HS-5 (cell line): ENCODE measurements around the gene EGFL6.

ENCODE experiments used
- DNase-seq: peaks from one replicate; pipeline ENCODE4 v3.0.0-alpha.2; 2012; ENCODE audit warnings: low read depth

Gene EGFL6

DNA sequence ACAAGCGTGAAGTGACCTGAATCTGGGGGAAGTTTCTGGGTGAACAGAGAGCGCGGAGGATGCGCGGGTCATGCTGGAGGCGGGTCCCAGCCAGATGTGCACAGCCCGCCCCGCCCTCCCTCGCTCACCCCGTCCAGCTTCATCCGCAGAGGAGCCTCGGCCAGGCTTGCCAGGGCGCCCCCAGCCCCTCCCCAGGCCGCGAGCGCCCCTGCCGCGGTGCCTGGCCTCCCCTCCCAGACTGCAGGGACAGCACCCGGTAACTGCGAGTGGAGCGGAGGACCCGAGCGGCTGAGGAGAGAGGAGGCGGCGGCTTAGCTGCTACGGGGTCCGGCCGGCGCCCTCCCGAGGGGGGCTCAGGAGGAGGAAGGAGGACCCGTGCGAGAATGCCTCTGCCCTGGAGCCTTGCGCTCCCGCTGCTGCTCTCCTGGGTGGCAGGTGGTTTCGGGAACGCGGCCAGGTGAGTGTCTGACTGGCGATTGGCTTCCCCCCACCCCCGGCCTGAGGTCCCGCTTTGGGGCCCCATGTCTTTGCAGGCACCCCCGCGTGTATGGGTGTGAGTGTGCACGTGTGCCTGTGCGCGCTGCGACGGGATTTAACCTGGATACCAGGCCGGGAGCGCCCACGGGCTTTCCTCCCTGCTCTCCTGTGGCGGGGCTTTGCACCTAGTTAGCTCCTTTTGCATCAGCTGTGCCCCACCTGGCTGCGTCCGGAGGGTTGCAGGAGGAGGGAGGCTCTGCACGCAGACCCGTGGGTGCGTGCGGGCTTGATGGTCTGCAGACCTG lies at the start of gene EGFL6:
Gene EGFL6, plus strand, starts transcription at position 123 of the 782 bp plus-strand sequence. Its CDS starts 261 bp downstream, at position 384.
- no peak for DNase-seq

GRCh38 chrX:13520351-13520750 lies 49.0 kb upstream of the EGFL6 start:
- no peak for DNase-seq

GRCh38 chrX:13520936-13521335 lies 48.5 kb upstream of the EGFL6 start:
- no peak for DNase-seq

DNA sequence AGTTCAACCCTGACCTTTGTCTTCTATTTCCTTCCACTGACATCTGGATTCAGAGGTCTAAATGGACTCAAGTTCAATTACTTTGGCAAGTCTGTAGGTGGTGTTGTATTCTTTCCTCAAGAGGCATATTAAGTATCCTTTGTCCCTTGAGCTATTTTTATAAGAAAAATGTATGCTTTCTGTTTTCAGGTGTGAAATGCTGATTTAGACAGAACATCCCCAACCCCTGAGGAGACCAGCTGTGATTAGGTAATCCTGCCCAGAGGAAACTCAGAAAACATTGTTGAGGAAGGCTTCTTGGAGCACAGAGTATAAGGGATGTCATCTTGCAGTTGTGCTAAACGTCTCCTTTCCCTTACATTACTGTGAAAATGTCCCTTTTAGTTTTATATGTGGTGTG lies 46.6 kb upstream of the EGFL6 start:
- DNase-seq: no peak

DNA sequence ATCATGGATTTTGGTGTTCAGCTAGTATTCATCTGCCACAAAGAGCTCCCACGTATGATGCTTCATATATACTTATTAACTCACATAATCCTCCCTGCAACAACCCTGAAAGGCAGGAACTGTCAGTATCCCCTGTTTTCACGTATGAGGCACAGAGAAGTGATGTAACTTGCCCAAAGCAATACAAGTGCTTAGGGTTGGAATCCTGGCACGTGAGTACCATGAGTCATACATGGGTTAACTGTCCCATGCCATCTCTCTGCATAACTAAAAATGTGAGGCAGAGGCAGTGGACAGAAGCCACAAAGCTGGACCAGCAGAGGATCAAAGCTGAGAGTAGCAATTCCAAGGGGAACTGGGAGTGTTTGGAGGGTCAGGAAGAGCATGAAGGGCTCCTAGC lies 35.7 kb upstream of the EGFL6 start:
- peak; percentile 37 for DNase-seq

- DNase-seq: no peak
These were observed 33.8 kb upstream of the EGFL6 start for GRCh38 chrX:13535376-13536165.

DNA sequence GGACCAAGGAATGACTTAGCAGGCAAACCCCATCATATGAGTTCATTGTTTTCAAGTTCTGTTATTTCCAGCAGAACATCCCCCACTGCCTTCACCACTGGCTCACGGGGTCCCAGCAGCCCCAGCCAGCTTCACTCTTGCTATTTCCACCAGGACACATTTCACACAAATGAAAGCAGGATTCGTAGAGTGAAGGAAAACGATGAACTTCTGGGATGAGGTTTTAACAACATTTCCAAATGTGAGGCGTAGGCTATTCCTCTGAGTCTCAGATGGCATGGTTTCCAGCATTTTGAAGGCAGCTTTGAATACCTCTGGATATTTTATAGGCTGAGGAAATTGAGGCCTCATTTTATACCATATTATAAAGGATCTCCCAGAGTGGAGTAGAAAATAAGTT lies 32.9 kb upstream of the EGFL6 start:
- DNase-seq: no peak

GRCh38 chrX:13538414-13538813 lies 31.0 kb upstream of the EGFL6 start:
- no peak for DNase-seq

- no peak for DNase-seq
These were observed 28.8 kb upstream of the EGFL6 start for GRCh38 chrX:13540602-13541001.

GRCh38 chrX:13545726-13546125 lies 23.7 kb upstream of the EGFL6 start:
- no peak for DNase-seq

DNA sequence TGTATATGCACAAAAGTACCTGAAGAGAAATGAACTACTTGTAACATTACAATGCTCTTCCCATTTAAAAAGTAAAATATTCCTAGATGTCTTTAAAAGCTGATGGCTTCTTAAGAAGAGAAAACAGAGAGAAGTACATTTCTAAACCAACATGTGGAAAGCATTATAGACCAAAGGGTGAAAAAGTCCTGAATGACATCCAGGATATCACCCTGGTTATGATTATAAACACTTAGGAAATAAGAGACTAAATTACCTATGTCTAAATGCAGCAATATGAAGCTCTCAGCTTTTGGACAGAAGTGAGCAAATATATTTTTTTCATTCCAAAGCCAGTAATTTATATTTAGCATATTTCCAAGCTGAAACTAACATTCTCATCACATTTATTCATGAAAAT lies 21.7 kb upstream of the EGFL6 start:
- DNase-seq: no peak

DNA sequence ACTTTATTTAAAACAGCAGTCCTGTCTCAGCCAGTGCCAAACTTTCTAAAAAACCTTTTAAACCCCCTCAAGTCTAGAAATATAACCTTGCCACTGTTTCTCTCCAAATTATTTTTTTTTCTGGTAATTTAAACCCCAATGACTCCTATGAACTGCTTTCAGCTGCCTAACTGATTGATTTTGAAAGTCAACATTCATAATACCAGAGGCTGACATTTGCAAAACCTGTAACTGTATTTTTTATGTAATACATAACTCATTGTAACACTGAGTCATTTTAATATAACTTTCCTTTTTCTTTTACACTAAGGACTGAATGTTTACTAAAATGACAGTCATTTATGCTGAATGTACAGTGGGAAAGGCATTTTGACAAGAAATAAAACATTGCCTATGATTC lies 19.1 kb upstream of the EGFL6 start:
- DNase-seq: no peak

GRCh38 chrX:13551610-13552009 lies 17.8 kb upstream of the EGFL6 start:
- DNase-seq: no peak

DNA sequence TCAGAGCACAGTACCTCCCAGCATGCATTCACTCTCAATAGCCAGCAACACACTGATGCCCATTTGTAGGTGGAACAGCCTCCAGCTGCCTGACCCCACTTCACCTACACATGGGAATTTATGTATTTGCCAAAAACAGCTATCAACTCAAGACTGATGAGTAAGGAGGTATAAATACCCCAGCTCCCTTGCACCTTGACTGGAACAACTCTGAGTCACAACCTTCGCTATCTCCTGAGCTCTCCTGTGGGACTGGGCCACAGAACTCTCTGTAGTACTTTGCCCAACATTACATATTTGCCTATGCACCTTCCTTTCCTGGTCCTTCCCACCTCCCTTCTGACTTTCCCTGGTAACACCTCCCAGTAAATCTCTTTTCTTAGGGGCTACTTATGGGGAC lies 16.5 kb upstream of the EGFL6 start:
- DNase-seq: no peak

GRCh38 chrX:13565511-13565910 lies 3.9 kb upstream of the EGFL6 start:
- DNase-seq: no peak

GRCh38 chrX:13570261-13570605 lies 832 bp downstream of the EGFL6 start:
- DNase-seq: no peak

GRCh38 chrX:13571136-13571535 lies 1.7 kb downstream of the EGFL6 start:
- DNase-seq: no peak

GRCh38 chrX:13574600-13574999 lies 5.2 kb downstream of the EGFL6 start:
- DNase-seq: no peak

- no peak for DNase-seq
These were observed 10.3 kb downstream of the EGFL6 start for GRCh38 chrX:13579661-13580060.

GRCh38 chrX:13581554-13581953 lies 12.2 kb downstream of the EGFL6 start:
- DNase-seq: no peak

- DNase-seq: no peak
These were observed 18.5 kb downstream of the EGFL6 start for GRCh38 chrX:13587786-13588477.

- DNase-seq: no peak
These were observed 20.8 kb downstream of the EGFL6 start for GRCh38 chrX:13590207-13590606.

DNA sequence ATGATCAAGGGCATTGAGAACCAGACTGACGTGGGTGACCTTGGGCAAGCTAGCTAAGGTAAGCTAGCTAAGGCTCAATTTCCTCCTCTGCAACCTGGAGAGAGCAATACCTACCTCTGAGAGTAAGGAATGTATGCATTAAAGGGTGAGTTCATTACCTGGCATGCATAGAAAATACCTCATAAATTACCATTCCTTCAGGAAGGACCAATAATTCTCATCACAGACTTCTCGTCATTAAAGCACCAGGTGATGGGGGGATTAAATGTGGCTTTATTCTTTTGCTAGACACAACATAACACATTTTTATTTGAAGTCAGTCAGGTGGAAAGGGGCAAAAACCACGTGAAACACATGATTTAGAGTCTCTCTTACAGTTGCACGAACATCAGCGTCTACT lies 21.5 kb downstream of the EGFL6 start:
- no peak for DNase-seq
